ENCODE results near the gene BDKRB2.
"Not testable (repeated sequence)": the region's sequence is repeated elsewhere in the genome, so short reads cannot be mapped to it uniquely, and the experiment has no call there.

Gene BDKRB2

GRCh38 chr14:96221841-96222240, 17.2 kb downstream of the BDKRB2 start:
- no peak for DNase-seq (ENCODE audit: low read depth in 2 of 3, low spot score in 2 of 3)

- DNase-seq (ENCODE audit: low read depth in 2 of 3, low spot score in 2 of 3) = no peak
Measured at GRCh38 chr14:96224480-96225096, 19.9 kb downstream of the BDKRB2 start.

GRCh38 chr14:96225213-96225612, 20.6 kb downstream of the BDKRB2 start:
- no peak for DNase-seq (ENCODE audit: low read depth in 2 of 3, low spot score in 2 of 3)

GRCh38 chr14:96225745-96226151, 21.1 kb downstream of the BDKRB2 start:
- DNase-seq (ENCODE audit: low read depth in 2 of 3, low spot score in 2 of 3) = no peak

GRCh38 chr14:96227428-96227827, 22.8 kb downstream of the BDKRB2 start:
- DNase-seq (ENCODE audit: low read depth in 2 of 3, low spot score in 2 of 3) = no peak

- no peak for DNase-seq (ENCODE audit: low read depth in 2 of 3, low spot score in 2 of 3)
Measured at GRCh38 chr14:96229315-96229714, 24.7 kb downstream of the BDKRB2 start.

GRCh38 chr14:96231056-96231455, 26.4 kb downstream of the BDKRB2 start:
- no peak for DNase-seq (ENCODE audit: low read depth in 2 of 3, low spot score in 2 of 3)

GRCh38 chr14:96231526-96232130, 27.0 kb downstream of the BDKRB2 start:
- DNase-seq (ENCODE audit: low read depth in 2 of 3, low spot score in 2 of 3) = no peak

- no peak for DNase-seq (ENCODE audit: low read depth in 2 of 3, low spot score in 2 of 3)
Measured at GRCh38 chr14:96232506-96232905, 27.9 kb downstream of the BDKRB2 start.

- DNase-seq (ENCODE audit: low read depth in 2 of 3, low spot score in 2 of 3) = no peak
Measured at GRCh38 chr14:96233661-96234060, 29.0 kb downstream of the BDKRB2 start.

GRCh38 chr14:96235426-96235825, 30.8 kb downstream of the BDKRB2 start:
- DNase-seq (ENCODE audit: low read depth in 2 of 3, low spot score in 2 of 3) = no peak

- no peak for DNase-seq (ENCODE audit: low read depth in 2 of 3, low spot score in 2 of 3)
Measured at GRCh38 chr14:96237641-96238040, 33.0 kb downstream of the BDKRB2 start.

- DNase-seq (ENCODE audit: low read depth in 2 of 3, low spot score in 2 of 3) = no peak
Measured at GRCh38 chr14:96238676-96239265, 34.1 kb downstream of the BDKRB2 start.

GRCh38 chr14:96239711-96240141, 35.1 kb downstream of the BDKRB2 start:
- DNase-seq (ENCODE audit: low read depth in 2 of 3, low spot score in 2 of 3) = no peak

- no peak for DNase-seq (ENCODE audit: low read depth in 2 of 3, low spot score in 2 of 3)
Measured at GRCh38 chr14:96240641-96241040, 36.0 kb downstream of the BDKRB2 start.

GRCh38 chr14:96242126-96242525, 37.5 kb downstream of the BDKRB2 start:
- DNase-seq (ENCODE audit: low read depth in 2 of 3, low spot score in 2 of 3) = no peak

GRCh38 chr14:96243785-96244184, 39.1 kb downstream of the BDKRB2 start:
- no peak for DNase-seq (ENCODE audit: low read depth in 2 of 3, low spot score in 2 of 3)

- DNase-seq (ENCODE audit: low read depth in 2 of 3, low spot score in 2 of 3) = not testable (repeated sequence)
Measured at GRCh38 chr14:96245074-96245473, 40.4 kb downstream of the BDKRB2 start.

- DNase-seq (ENCODE audit: low read depth in 2 of 3, low spot score in 2 of 3) = no peak
Measured at GRCh38 chr14:96245710-96246538, 41.3 kb downstream of the BDKRB2 start.

- DNase-seq (ENCODE audit: low read depth in 2 of 3, low spot score in 2 of 3) = no peak
Measured at GRCh38 chr14:96246539-96246847, 41.9 kb downstream of the BDKRB2 start.

GRCh38 chr14:96247031-96247430, 42.4 kb downstream of the BDKRB2 start:
- no peak for DNase-seq (ENCODE audit: low read depth in 2 of 3, low spot score in 2 of 3)

- DNase-seq (ENCODE audit: low read depth in 2 of 3, low spot score in 2 of 3) = no peak
Measured at GRCh38 chr14:96249029-96249428, 44.4 kb downstream of the BDKRB2 start.

Data from activated CD8-positive, alpha-beta memory T cell treated with anti-CD3 and anti-CD28 coated beads for 48 hours (primary cell).